GM23248 (cell line): ENCODE data around the gene ACER3. TPM values are rescaled to one million over a fixed set of nuclear protein-coding genes. Genes with fewer than 3 reads are reported as not detected.

ENCODE experiments used
- DNase-seq: peaks from one replicate; pipeline ENCODE4 v3.0.0-alpha.2; 2015
- H2AFZ ChIP-seq: fragments of 200-600 bp; sonication (generic); 2 replicates; pipeline ENCODE4 v1.6.1; 2016; ENCODE audit warnings: antibody characterized with exemption
- H3F3A ChIP-seq: fragments of 200-600 bp; sonication (generic); 2 replicates; pipeline ENCODE4 v1.6.1; 2016; ENCODE audit warnings: mild to moderate bottlenecking, antibody characterized with exemption, mixed run types; ENCODE audit not compliant: insufficient read depth
- H3K27ac ChIP-seq: fragments of 200-600 bp; sonication (generic); 2 replicates; pipeline ENCODE4 v1.5.1; 2016; ENCODE audit warnings: mild to moderate bottlenecking
- H3K27me3 ChIP-seq: fragments of 200-600 bp; sonication (generic); replicated peaks from 2 replicates; pipeline ENCODE4 v1.6.1; 2016; ENCODE audit warnings: mild to moderate bottlenecking; ENCODE audit not compliant: insufficient read depth
- H3K36me3 ChIP-seq: fragments of 200-600 bp; sonication (generic); 2 replicates; pipeline ENCODE4 v1.6.1; 2016; ENCODE audit warnings: low read depth, mild to moderate bottlenecking
- H3K4me1 ChIP-seq: fragments of 200-600 bp; sonication (generic); 2 replicates; pipeline ENCODE4 v1.6.1; 2016; ENCODE audit warnings: mild to moderate bottlenecking; ENCODE audit not compliant: insufficient read depth
- H3K4me2 ChIP-seq: fragments of 200-600 bp; sonication (generic); one replicate; pipeline ENCODE4 v1.6.1; 2016; ENCODE audit warnings: mild to moderate bottlenecking; ENCODE audit not compliant: unreplicated experiment
- H3K4me3 ChIP-seq: fragments of 200-600 bp; sonication (generic); 2 replicates; pipeline ENCODE4 v1.5.1; 2016; ENCODE audit warnings: mild to moderate bottlenecking
- H3K79me2 ChIP-seq: fragments of 200-600 bp; sonication (generic); 2 replicates; pipeline ENCODE4 v1.6.1; 2016; ENCODE audit warnings: mild to moderate bottlenecking; ENCODE audit not compliant: insufficient read depth
- H3K9ac ChIP-seq: fragments of 200-600 bp; sonication (generic); 2 replicates; pipeline ENCODE4 v1.6.1; 2016; ENCODE audit warnings: mild to moderate bottlenecking
- H3K9me2 ChIP-seq: fragments of 200-600 bp; sonication (generic); 2 replicates; pipeline ENCODE4 v1.6.1; 2016; ENCODE audit warnings: mixed run types, mild to moderate bottlenecking, moderate library complexity; ENCODE audit not compliant: insufficient read depth
- H3K9me3 ChIP-seq: fragments of 200-600 bp; sonication (generic); one replicate; pipeline ENCODE4 v1.6.1; 2017; ENCODE audit warnings: low read depth
- H4K20me1 ChIP-seq: fragments of 200-600 bp; sonication (generic); 2 replicates; pipeline ENCODE4 v1.6.0; 2016; ENCODE audit not compliant: insufficient read depth
- EZH2 ChIP-seq: fragments of 200-600 bp; sonication (generic); IDR thresholded peaks from 2 replicates; pipeline ENCODE4 v1.6.1; 2018; ENCODE audit warnings: antibody characterized with exemption, mild to moderate bottlenecking; ENCODE audit not compliant: insufficient read depth, poor library complexity, severe bottlenecking
- EZH2phosphoT487 ChIP-seq: fragments of 200-600 bp; sonication (generic); IDR thresholded peaks from 2 replicates; pipeline ENCODE4 v1.6.1; 2018; ENCODE audit warnings: antibody characterized with exemption, moderate library complexity, mild to moderate bottlenecking, low read depth; ENCODE audit not compliant: insufficient read depth
- WGBS, 2 experiments: methylation state at CpG; one replicate each; pipeline ENCODE4 v1.1.6; 2015 to 2017; ENCODE audit warnings: low lambda C conversion rate in 2 of 2, low coverage in 1 of 2; ENCODE audit errors: missing lambda C conversion rate in 2 of 2; 5-methylcytosine and 5-hydroxymethylcytosine counted together
- in situ Hi-C: fragments of 300-500 bp; cut with MboI; formaldehyde crosslinking; loops from 2 replicates; pipeline ENCODE4 v1.15.0; 2020
- polyA plus RNA-seq: library from polyadenylated mRNA; unstranded; fragments of >200 nt; fragmentation: Nextera tagmentation; extraction: Ambion mirVana; gene quantifications from 2 replicates; pipeline ENCODE4 v1.2.1, GENCODE V29; 2016
- total RNA-seq: library from RNA; depleted of rRNA; stranded (reverse); fragments of >200 nt; shearing (Covaris generic); gene quantifications from 2 replicates; pipeline ENCODE4 v1.2.3, GENCODE V29; 2014

The ACER3 gene
- total and polyA plus RNA-seq, 2 experiments from 2014 or later = 9.1 to 10.2 TPM

DNA sequence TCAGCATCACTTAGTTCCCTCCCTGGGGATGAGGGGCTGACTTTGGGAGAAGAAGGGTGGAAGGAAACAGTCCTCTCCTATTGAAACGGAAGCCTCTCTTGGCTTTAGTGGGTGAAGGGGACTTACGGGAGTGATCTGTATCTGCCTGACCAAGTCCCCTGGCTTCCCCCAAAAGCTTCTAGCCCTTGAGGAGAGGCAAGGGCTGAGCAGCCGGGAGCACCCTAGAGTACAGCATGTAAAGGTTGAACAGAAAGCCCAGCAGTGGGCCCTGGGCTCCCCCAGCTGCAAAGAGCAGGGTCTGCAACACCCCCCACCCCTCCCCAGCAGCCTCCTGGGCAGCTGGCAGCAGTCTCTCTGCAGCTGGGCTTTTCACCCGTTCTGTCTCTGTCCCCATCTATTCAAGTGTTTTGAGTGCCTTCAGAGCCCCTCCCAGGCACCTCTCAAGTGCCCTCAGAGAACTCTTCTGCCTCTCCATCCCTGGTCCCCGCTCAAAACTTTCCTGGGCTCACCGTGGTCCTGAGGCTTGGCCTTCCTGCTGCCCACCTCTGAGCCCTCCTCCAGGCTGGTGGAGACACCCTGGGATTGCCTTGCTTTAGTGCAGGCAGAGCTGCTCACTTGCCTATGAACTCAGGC, 208.7 kb downstream of the ACER3 start:
- Histone ChIP-seq H3K27me3 (no peaks in the 10 kb centered on the region), H3K9me2 (no peaks in the 10 kb centered on the region), H3K9ac (no peak overlapping the region), H3K4me1 (peaks cover 39% of the 10 kb centered on the region), H4K20me1 (no peaks in the 10 kb centered on the region), H3F3A (peaks cover 29% of the 10 kb centered on the region), H3K79me2 (peaks cover 52% of the 10 kb centered on the region), H3K4me3 (no peak overlapping the region), H2AFZ (no peak overlapping the region), H3K27ac (no peak overlapping the region), H3K36me3 (no peaks in the 10 kb centered on the region), H3K9me3 (no peaks in the 10 kb centered on the region), H3K4me2 (no peak overlapping the region)
- WGBS, 2 experiments = 92 to 93% methylated on average over 6 of the region's 6 CpGs
- no peak for DNase-seq
- TF ChIP-seq EZH2phosphoT487 (no peak), EZH2 (no peak)
- in situ Hi-C loops = no loop called here

DNA sequence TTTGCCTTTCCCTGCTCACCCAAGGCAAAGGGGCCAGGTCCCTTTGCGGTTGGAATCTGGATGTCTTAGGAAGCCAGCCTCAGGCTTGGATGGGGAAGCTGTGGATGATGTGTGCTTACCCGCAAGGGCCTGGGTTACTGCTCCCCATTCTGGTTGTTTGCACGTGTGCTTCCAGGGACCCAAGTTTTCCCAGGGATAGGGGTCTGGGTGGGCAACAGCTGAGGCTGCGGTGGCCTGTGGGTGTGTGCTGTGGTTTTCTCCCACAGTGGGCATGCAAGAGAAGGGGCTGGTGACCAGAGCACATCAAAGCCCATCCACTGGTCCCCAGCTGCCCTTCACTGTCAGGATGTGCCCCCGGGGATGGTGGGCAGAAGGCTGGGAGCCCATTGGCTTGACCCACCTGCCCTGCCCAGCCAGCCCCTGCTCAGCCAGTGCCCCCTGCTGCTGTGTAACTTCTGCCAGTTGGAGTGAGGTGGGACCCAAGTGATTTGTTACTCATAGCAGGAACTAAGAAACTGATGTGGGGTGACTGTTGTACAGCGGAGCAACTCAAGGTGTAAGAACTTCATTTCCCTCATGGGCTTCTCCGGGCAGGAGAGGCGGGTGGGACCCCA, 209.4 kb downstream of the ACER3 start:
- in situ Hi-C loops = no loop called here
- Histone ChIP-seq H3K27ac (no peak overlapping the region), H3K79me2 (peaks cover 59% of the 10 kb centered on the region), H2AFZ (no peak overlapping the region), H3K4me1 (peaks cover 43% of the 10 kb centered on the region), H3K36me3 (no peaks in the 10 kb centered on the region), H3K9me3 (no peaks in the 10 kb centered on the region), H3F3A (peaks cover 34% of the 10 kb centered on the region), H3K4me3 (no peak overlapping the region), H3K27me3 (no peaks in the 10 kb centered on the region), H3K4me2 (no peak overlapping the region), H4K20me1 (no peaks in the 10 kb centered on the region), H3K9me2 (no peaks in the 10 kb centered on the region), H3K9ac (no peak overlapping the region)
- no peak for DNase-seq
- TF ChIP-seq EZH2phosphoT487 (no peak), EZH2 (no peak)
- 94 to 95% methylated on average over 8 of the region's 8 CpGs for WGBS, 2 experiments

DNA sequence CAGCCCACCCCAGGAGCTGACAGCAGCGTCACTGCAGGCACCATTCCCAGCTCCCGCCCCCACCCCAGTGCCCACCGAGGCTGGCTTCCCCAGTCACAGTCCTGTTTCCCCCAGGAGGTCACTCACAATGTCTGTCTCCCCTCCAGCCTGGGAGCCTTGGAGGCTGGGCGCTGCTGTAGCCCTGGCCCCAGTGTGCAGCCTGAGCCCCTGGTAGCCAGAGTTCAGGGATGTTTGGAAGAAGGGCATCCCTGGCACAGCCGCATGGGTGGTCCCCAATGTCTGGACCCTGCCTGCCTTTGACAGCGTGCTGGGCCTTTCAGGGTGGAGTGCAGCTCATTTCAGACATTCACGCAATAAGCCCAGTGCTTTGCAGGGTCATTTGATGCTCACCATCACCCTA, 210.4 kb downstream of the ACER3 start:
- H3K4me3 ChIP-seq = no peak overlapping the region
- H3K9ac ChIP-seq = no peak overlapping the region
- no peaks in the 10 kb centered on the region for H3K36me3 ChIP-seq
- peaks cover 69% of the 10 kb centered on the region for H3K79me2 ChIP-seq
- H3F3A ChIP-seq = peaks cover 30% of the 10 kb centered on the region
- H4K20me1 ChIP-seq = no peaks in the 10 kb centered on the region
- in situ Hi-C loops = no loop called here
- no peaks in the 10 kb centered on the region for H3K27me3 ChIP-seq
- WGBS, 2 experiments = 90 to 96% methylated on average over 7 of the region's 7 CpGs
- TF ChIP-seq EZH2phosphoT487 (no peak), EZH2 (no peak)
- H3K4me1 ChIP-seq = peaks cover 43% of the 10 kb centered on the region
- H3K4me2 ChIP-seq = no peak overlapping the region
- no peak for DNase-seq
- H3K9me3 ChIP-seq = no peaks in the 10 kb centered on the region
- no peaks in the 10 kb centered on the region for H3K9me2 ChIP-seq
- no peak overlapping the region for H2AFZ ChIP-seq
- no peak overlapping the region for H3K27ac ChIP-seq

DNA sequence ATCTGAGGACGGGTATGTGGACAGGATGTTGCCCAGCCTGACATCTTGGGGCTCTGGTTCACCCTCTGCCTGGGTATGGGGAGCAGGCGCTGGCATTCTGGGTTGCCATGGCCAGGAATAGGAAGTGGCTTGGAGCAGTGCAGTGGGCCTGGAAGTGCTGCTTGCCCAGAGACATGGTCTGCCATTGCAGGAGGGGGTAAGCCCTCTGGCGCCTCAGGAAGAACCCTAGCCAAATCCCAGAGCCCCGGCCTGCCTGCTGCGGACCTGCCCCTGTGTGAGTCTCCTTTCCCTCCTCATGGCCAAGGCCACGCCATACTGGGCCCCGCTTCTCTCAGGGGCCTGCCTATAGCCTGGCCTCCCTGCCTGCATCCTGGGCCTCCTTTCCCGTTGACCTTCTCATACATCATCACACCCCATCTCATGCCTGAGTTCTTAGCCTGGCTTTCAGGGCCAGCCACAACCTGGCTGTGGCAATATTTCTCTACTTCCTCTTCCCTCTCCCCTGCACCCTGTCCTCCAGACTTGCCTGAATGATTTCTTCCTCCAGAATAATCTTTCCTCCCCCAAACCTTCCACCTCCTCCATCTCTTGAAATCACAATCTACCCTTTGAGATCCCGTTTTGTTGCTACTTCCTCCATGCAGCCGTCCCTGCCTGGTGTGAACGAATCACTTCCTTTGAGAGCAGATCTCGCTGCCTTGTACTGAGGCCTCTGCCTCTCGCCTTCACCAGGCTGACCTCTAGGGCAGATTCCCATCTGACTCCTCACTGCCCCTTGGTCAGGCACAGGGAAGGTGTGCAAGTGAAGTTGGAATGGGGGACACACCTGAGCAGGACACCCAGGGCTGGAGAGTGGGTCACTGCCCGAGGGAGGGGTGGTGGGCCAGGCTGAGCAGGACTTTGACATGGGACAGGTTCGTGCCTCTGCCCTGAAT, 211.2 kb downstream of the ACER3 start:
- peak overlapping the region; percentile 10; the same call in 1 of the 2 replicates for H2AFZ ChIP-seq
- peaks cover 77% of the 10 kb centered on the region for H3K79me2 ChIP-seq
- H3K4me1 ChIP-seq = peaks cover 43% of the 10 kb centered on the region
- H3K9ac ChIP-seq = peak overlapping the region; percentile 85
- no peaks in the 10 kb centered on the region for H3K36me3 ChIP-seq
- H3F3A ChIP-seq = peaks cover 30% of the 10 kb centered on the region
- peak overlapping the region; percentile 99 for H3K27ac ChIP-seq
- peak overlapping the region; percentile 46 for H3K4me2 ChIP-seq
- H4K20me1 ChIP-seq = no peaks in the 10 kb centered on the region
- DNase-seq = peak; percentile 67
- no peaks in the 10 kb centered on the region for H3K9me2 ChIP-seq
- WGBS, 2 experiments = 61 to 65% methylated on average over 12 of the region's 15 CpGs
- H3K4me3 ChIP-seq = no peak overlapping the region
- in situ Hi-C loops = no loop called here
- TF ChIP-seq EZH2 = no peak
- no peaks in the 10 kb centered on the region for H3K27me3 ChIP-seq
- H3K9me3 ChIP-seq = no peaks in the 10 kb centered on the region
